DMS79 treated with DMSO at 0.1 percent for 48 hours (cell line): ENCODE measurements around the gene NTSR1.

Experiments used
- DNase-seq: peaks from one replicate; lab custom pipeline; 2025; lab: John Stamatoyannopoulos, UW

NTSR1 gene

DNA sequence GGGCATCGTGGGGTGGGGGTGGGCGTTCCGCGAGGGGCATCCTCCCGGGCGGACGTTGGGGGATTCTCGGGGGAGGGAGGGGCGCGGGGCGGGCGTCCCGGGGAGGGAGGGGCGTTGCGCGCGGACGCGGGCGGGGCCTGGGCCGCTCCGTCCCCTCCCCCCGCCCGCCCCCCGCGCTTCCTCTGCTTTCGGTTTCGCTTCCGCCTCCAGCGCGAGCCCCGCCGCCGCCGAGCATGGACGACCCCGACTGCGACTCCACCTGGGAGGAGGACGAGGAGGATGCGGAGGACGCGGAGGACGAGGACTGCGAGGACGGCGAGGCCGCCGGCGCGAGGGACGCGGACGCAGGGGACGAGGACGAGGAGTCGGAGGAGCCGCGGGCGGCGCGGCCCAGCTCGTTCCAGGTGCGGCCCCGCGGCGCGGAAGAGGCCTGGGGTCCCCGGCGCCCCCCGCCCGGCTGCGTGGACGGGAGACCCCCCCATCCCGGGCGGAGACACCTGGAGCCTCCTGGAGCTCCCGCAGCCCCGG is 96.1 kb downstream of the NTSR1 start, which contains the start of gene OGFR:
Gene OGFR (plus strand): TSS at position 209 of the 528 bp plus-strand sequence. CDS start 25 bp downstream, at position 234.
- DNase-seq, result peak; percentile 55

GRCh38 chr20:62805155-62805710 is 96.6 kb downstream of the NTSR1 start:
- peak; percentile 22 for DNase-seq

DNA sequence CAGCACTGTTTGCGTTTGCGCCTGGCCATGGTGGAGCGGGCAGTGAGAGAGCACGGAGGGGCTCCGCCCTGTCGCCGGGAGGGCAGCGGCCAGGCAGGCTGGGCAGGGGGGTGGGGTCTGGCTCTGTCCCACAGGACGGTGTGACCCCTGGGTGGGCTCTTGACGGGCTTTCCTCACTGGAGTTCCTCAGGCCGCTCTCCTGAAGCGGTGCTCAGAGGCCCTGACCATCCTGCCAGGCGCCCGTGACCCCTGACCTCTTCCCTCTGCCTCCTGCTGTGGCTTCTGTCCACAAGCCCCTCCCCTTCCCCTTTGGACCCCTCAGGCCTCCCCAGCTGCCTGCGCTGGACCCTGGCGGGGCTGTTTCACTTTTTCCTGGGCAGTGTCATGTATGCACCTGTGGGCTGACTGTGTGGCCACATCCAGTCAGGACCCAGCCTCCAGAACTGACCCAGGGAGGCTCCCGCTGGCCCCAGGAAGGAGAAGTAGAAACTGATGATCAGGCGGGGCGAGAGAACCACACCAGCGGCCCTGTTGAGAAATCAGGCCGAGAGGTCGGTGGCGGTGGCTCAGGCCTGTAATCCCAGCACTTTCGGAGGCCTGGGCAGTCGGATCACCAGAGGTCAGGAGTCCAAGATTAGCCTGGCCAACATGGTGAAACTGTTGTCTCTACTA is 97.2 kb downstream of the NTSR1 start:
- DNase-seq, result no peak

DNA sequence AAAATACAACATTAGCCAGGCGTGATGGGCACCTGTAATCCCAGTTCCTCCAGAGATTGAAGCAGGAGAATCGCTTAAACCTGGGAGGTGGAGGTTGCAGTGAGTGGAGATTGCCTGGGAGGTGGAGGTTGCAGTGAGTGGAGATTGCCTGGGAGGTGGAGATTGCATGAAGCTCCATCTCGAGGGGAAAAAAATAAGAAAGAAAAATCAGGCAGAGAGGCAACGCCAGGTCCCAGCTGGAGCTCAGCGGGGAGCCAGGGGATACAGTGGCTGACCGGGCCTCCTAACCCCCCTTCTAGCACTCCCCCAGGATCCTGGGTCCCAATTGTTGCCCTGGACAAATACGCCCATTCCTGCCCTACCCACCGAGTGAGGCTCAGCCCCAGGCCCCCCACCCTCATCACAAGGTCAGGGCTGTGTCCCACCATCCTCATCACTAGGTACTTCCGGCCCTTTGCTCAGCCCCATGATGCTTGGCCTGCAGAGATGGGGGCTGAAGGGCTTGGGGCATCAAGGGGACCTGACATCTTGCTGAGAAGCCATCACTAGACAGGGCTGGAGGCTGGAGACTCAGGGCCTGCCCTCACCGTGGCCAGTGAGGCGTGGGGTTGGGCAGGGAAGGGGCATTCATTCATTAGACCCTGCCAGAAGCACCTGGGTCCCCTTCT is 97.9 kb downstream of the NTSR1 start:
- DNase-seq, result no peak

GRCh38 chr20:62807444-62808210 is 99.0 kb downstream of the NTSR1 start:
- DNase-seq, result no peak

GRCh38 chr20:62808211-62808865 is 99.7 kb downstream of the NTSR1 start:
- DNase-seq, result peak; percentile 50

- DNase-seq, result no peak
Measured at GRCh38 chr20:62809530-62810428, 101.1 kb downstream of the NTSR1 start.

GRCh38 chr20:62811320-62811719 is 102.7 kb downstream of the NTSR1 start:
- no peak for DNase-seq

DNA sequence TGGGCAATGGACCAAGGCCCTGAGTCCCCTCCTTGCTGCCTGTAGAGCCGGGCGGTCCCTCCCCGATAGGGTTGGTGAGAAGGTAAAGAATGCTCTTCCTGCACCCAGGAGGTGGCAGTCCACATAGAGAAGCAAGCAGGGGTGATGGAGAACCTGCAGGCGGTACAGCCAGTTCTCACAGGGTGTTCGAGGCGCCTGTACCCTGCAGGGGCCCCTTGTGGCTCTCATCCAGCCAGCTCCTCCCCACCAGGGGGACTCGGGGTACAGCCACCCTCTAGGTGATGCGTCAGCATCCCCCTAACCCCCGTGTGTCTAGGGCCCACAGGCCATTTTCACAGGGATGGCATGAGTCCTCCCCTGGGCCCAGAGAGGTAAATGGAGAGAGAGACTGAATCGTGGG is 103.1 kb downstream of the NTSR1 start:
- no peak for DNase-seq
